Daoy (cell line): ENCODE data around the gene FGF7. TPM values are rescaled to one million over a fixed set of nuclear protein-coding genes. Genes with fewer than 3 reads are reported as not detected.
"Not testable (repeated sequence)": the region's sequence is repeated elsewhere in the genome, so short reads cannot be mapped to it uniquely, and the experiment has no call there.

Experiments
- DNase-seq: peaks from one replicate; pipeline ENCODE4 v3.0.0-alpha.2; 2015; ENCODE audit warnings: low read depth
- total RNA-seq: library from RNA; depleted of rRNA; stranded (reverse); fragments of >200 nt; shearing (Covaris generic); gene quantifications from 2 replicates; pipeline ENCODE4 v1.2.3, GENCODE V29; 2014; rRNA removed

The FGF7 gene
- total RNA-seq: not detected in 2 replicates

GRCh38 chr15:49423021-49423420 lies at the start of gene FGF7:
Gene FGF7 (plus strand): TSS chr15:49423242. CDS start chr15:49424298, 1,056 bp downstream.
- no peak for DNase-seq

GRCh38 chr15:49379996-49380395 lies 43.0 kb upstream of the FGF7 start:
- DNase-seq: no peak

- DNase-seq: peak; percentile 4
Observed at GRCh38 chr15:49380912-49381311, 42.1 kb upstream of the FGF7 start.

GRCh38 chr15:49382394-49382793 lies 40.6 kb upstream of the FGF7 start:
- DNase-seq: no peak

GRCh38 chr15:49383266-49383665 lies 39.8 kb upstream of the FGF7 start:
- DNase-seq: no peak

- DNase-seq: no peak
Observed at GRCh38 chr15:49387471-49387870, 35.6 kb upstream of the FGF7 start.

GRCh38 chr15:49402515-49403296 lies 20.3 kb upstream of the FGF7 start:
- not testable (repeated sequence) for DNase-seq

GRCh38 chr15:49406352-49407118 lies 16.5 kb upstream of the FGF7 start:
- no peak for DNase-seq

- DNase-seq: no peak
Observed at GRCh38 chr15:49410641-49411040, 12.4 kb upstream of the FGF7 start.

- no peak for DNase-seq
Observed at GRCh38 chr15:49412797-49413196, 10.2 kb upstream of the FGF7 start.

- no peak for DNase-seq
Observed at GRCh38 chr15:49415149-49415548, 7.9 kb upstream of the FGF7 start.

- no peak for DNase-seq
Observed at GRCh38 chr15:49415638-49416037, 7.4 kb upstream of the FGF7 start.

- DNase-seq: no peak
Observed at GRCh38 chr15:49418811-49419210, 4.2 kb upstream of the FGF7 start.

- peak; percentile 45 for DNase-seq
Observed at GRCh38 chr15:49421991-49422390, 1.1 kb upstream of the FGF7 start.

GRCh38 chr15:49423901-49424550 lies 984 bp downstream of the FGF7 start:
- DNase-seq: no peak

- no peak for DNase-seq
Observed at GRCh38 chr15:49424954-49425353, 1.9 kb downstream of the FGF7 start.

GRCh38 chr15:49427372-49427771 lies 4.3 kb downstream of the FGF7 start:
- no peak for DNase-seq

- no peak for DNase-seq
Observed at GRCh38 chr15:49428409-49429095, 5.5 kb downstream of the FGF7 start.

GRCh38 chr15:49430046-49430445 lies 7.0 kb downstream of the FGF7 start:
- DNase-seq: no peak

GRCh38 chr15:49435174-49435573 lies 12.1 kb downstream of the FGF7 start:
- no peak for DNase-seq

- no peak for DNase-seq
Observed at GRCh38 chr15:49436751-49437150, 13.7 kb downstream of the FGF7 start.
